HL-60 (cell line): ENCODE data around the gene UBE2A.

Experiments
- CTCF ChIP-seq: IDR thresholded peaks from one replicate; pipeline ENCODE4 v1.5.1; 2011; ENCODE audit warnings: low read length, control low read depth, inconsistent platforms; ENCODE audit not compliant: insufficient read depth
- GABPA ChIP-seq: IDR thresholded peaks from 2 replicates; pipeline ENCODE4 v1.6.1; 2012; ENCODE audit warnings: low read depth
- POLR2AphosphoS5 ChIP-seq: IDR thresholded peaks from 2 replicates; pipeline ENCODE4 v1.6.1; 2012; ENCODE audit warnings: low read depth
- REST ChIP-seq: IDR thresholded peaks from 2 replicates; pipeline ENCODE4 v1.6.1; 2012; ENCODE audit warnings: low read depth; ENCODE audit not compliant: insufficient replicate concordance
- SPI1 ChIP-seq: IDR thresholded peaks from 2 replicates; pipeline ENCODE4 v1.6.1; 2012; ENCODE audit warnings: low read depth, mild to moderate bottlenecking, borderline replicate concordance

GRCh38 chrX:119583431-119584059 is 9.2 kb downstream of the UBE2A start:
- TF ChIP-seq CTCF = no peak
- no peak for TF ChIP-seq POLR2AphosphoS5
- TF ChIP-seq GABPA = no peak
- TF ChIP-seq REST = no peak
- TF ChIP-seq SPI1 = no peak
